ENCODE measurements around the gene TNNT2.
A peak's percentile ranks its signal among the peaks of the same experiment; 100 is the strongest.

The TNNT2 gene

DNA sequence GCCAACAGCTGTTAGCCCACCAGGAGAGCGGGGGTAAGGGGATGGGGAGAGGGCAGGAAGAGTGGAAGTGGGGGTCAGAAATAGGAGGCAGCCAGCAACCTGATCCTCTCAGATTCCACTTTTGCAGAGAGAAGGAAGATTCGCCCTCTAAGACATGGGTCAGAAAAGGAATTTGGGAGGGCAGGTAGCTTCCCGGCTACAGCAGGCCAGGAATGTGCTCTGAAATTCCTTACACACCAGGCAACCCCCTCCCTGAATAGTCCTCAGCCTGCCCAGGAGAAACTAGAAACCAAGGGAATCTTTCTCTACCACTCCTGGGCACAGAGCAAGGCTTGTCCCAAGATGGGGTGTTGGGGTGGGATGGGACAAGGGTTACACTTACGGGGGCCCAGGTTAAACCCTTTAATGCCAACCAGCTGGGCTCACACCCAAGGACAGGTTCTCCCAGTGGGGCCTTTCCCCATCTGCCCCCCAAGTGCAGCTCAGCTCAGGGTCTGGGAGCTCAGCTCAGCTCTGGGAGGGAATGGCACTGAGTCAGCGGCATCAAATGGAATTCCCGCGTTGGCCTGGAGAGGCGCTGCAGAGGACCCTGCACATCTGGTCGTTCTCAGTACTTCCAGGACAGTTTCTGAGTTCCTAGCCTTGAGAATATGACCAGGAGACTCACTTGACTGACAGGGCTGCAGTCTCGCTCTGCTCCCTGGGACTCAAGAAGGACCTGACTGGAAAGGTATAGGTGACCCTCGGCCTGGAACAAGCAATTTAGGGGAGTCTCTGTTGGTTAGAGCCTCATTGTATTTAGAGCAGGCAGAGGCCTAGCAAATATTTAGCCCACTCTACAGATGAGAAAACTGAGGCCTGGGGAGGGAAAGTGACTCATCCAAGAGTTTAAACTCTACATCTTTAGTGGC is 761 bp downstream of the TNNT2 start:
- TF ChIP-seq, protein P1, sequence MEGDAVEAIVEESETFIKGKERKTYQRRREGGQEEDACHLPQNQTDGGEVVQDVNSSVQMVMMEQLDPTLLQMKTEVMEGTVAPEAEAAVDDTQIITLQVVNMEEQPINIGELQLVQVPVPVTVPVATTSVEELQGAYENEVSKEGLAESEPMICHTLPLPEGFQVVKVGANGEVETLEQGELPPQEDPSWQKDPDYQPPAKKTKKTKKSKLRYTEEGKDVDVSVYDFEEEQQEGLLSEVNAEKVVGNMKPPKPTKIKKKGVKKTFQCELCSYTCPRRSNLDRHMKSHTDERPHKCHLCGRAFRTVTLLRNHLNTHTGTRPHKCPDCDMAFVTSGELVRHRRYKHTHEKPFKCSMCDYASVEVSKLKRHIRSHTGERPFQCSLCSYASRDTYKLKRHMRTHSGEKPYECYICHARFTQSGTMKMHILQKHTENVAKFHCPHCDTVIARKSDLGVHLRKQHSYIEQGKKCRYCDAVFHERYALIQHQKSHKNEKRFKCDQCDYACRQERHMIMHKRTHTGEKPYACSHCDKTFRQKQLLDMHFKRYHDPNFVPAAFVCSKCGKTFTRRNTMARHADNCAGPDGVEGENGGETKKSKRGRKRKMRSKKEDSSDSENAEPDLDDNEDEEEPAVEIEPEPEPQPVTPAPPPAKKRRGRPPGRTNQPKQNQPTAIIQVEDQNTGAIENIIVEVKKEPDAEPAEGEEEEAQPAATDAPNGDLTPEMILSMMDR (IDR thresholded peaks at IDR 0.05; ENCODE audit: low read depth, low read length) = peak; percentile 44
- no peak for DNase-seq (ENCODE audit: extremely low read depth, low read depth)

DNA sequence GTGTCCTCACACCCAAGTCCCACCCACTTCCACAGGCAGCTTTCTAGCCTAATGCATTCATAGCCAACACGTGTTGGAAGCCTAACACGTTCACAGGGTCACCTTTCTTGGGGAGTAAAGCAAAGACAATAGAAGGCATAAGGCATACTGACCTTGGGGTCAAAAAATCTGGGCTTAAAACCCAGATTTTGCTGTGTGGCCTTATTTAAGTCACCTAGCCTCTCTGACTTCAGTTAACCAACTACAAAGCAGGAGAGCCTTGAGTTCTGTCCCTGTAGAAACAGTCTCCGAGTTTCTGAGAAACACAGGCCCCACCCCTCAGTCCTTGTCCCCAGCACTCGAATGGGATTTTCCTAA is 1.4 kb downstream of the TNNT2 start:
- TF ChIP-seq, protein P1 (IDR thresholded peaks at IDR 0.05; ENCODE audit: low read depth, low read length) = no peak
- DNase-seq (ENCODE audit: extremely low read depth, low read depth) = no peak

DNA sequence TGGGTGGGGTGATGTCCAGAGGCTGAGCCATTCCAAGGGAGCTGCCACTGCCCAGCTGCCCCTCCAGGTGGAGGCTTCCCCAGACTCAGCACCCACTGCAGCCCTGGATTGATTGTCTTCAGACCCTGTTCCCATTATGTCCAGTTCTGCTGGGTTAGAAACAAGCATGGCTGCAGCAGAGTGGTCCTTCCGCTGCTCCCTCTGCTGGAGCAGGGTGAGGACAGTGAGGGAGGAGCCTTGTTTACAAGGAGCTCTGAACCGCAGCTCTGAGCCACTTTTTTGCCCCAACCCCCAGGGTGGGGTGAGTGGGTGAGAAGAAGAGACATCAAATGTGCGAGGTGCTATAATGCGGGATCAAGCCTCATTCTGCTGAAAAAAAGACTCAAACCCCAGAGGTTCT is 2.3 kb downstream of the TNNT2 start:
- TF ChIP-seq, protein P1 (IDR thresholded peaks at IDR 0.05; ENCODE audit: low read depth, low read length) = no peak

DNA sequence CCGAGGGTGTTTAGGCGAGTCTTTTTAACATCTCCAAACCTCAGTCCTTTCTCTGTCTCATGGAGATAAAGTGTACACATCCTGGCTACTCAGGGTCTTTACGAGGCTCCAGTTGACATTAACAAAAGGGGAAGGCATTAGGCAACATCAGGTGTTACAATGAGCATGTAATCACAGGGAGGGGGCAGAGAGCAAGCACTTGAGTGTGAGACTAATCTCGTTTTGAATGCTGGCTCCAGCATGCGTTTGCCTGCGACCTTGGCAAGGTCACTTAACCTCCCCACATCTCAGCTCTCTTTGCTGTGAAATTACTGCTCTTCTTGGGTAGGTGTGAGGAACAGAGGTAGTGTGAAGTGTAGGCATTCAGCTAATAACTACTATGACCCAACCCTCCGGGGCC is 3.1 kb downstream of the TNNT2 start:
- TF ChIP-seq, protein P1 (IDR thresholded peaks at IDR 0.05; ENCODE audit: low read depth, low read length) = no peak
- DNase-seq (ENCODE audit: extremely low read depth, low read depth) = no peak

More for the DNA sequence above, 2.3 kb downstream of the TNNT2 start:
- DNase-seq (ENCODE audit: extremely low read depth, low read depth) = no peak

- DNase-seq (ENCODE audit: extremely low read depth, low read depth) = no peak
- TF ChIP-seq, protein P1 (IDR thresholded peaks at IDR 0.05; ENCODE audit: low read depth, low read length) = no peak
Measured at GRCh38 chr1:201371792-201372191, 5.7 kb downstream of the TNNT2 start.

DNA sequence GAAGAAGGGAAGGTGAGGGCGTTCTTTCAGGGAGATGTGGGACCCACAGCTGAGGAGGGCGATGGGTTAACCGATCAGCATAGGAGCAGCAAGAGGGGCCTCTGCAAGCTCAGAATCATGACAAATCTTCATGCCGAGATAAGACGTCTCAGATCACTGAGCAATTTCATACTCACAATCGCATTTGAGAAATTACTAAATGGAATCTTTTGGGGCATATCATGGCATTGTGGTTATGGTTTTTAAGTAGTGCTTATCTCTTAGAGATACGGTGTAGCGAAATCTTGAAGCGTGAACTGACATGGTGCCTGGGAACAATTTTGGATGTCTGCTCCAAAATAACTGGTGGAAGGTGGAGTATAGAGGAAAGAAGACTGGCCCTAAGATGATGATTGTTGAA is 6.2 kb downstream of the TNNT2 start:
- no peak for DNase-seq (ENCODE audit: extremely low read depth, low read depth)

GRCh38 chr1:201370500-201370899 is 7.0 kb downstream of the TNNT2 start:
- DNase-seq (ENCODE audit: extremely low read depth, low read depth) = no peak
- TF ChIP-seq, protein P1 (IDR thresholded peaks at IDR 0.05; ENCODE audit: low read depth, low read length) = no peak

More for the DNA sequence above, 6.2 kb downstream of the TNNT2 start:
- TF ChIP-seq, protein P1 (IDR thresholded peaks at IDR 0.05; ENCODE audit: low read depth, low read length) = no peak

Measured in AG09319 (cell line).